Measurements from ENCODE around the gene RFC2.

Gene RFC2

DNA sequence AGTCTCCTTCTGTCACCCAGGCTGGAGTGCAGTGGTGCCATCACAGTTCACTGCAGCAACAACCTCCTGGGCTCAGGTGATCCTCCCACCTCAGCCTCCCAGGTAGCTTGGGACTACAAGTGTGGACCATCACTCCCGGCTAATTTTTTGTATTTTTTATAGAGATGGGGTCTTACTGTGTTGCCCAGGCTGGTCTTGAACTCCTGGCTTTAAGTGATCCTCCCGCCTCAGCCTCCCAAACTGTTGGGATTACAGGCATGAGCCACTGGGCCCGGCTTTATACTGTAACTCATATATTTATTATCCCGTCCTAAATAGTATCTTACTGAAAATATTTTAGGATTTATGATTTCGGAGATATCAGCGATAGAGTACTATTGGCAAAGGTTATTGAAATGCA is 69.2 kb downstream of the RFC2 start:
- no peak for DNase-seq

DNA sequence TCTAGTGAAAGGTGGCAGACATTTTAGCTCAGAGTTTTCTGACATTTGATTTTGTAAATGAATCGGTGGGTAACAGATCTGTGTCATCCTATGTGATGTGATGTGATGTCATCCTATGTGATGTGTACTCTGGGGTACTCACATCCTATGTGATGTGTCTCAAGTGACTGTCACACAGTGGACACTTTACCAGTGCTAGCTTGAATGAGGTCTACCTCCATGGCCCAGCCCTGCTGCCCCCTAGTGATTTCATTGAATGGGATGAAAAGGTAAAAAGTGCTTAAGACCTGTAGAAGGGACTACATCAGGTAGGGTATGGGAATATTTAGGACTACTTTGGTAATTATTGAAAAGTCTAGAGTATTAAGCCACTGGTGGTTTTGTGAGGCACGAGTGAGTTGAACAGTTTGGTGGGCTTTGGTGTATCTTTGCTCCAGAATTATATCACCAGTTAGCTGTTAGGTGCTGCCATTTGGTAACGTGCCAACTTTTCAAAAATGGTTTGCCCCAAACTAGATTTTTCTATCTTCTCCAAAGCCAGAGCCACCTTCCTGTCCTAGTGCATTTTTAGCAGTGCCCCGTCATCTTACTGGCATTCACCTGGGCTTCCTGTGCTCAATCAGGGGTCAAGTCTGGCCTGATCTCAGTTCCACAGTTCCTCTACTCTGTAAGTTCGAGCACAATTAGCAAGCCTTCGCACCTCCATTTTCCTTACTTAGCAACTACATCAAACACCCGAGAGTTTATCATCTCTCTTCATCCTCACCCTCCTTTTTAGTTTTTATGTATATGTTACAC is 70.3 kb downstream of the RFC2 start:
- no peak for DNase-seq

- DNase-seq, result no peak
Measured at GRCh38 chr7:74183142-74183541, 71.1 kb downstream of the RFC2 start.

- DNase-seq, result no peak
Measured at GRCh38 chr7:74182453-74183090, 71.6 kb downstream of the RFC2 start.

GRCh38 chr7:74181821-74182220 is 72.4 kb downstream of the RFC2 start:
- DNase-seq, result no peak
